ENCODE results near the gene MFSD12. TPM values are rescaled to one million over a fixed set of nuclear protein-coding genes. Genes with fewer than 3 reads are reported as not detected.

Gene MFSD12
- total and polyA plus RNA-seq, 8 donors: 32.2 to 90.2 (median 46.7) TPM

DNA sequence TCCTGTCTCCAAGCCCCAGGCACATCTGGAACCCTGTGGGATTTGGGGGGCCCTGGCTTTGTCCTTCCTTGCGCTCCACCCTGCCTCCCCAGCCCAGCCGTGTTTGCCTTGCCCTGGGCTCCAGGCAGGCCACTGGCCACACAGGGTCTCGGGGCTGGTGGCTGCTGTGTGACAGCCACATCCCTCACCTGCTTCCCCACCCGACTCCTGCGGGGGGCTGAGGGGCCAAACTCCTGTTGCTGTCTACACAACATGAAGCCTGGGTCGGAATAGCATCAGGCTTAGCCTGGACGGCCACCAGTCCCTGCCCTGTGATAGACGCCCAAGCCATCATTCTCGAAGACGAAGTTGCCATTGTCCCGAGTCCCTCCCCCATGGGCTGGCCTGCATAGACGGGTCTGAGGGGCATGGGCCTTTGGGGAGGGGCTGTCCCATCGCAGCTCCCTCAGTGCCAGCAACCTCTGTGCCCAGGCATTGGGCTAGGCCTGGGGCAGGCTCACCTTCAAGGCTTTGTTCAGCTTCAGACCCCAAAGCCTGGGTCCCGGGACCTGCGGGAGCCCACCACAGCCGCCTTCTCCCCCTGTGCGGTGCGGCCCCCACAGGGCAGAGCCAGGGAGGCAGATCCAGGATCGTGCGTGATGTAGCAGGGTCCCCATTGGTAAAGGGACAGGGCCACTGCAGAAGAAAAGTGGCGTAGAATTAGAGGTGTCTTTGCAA, 33.9 kb downstream of the MFSD12 start:
- ATAC-seq: no peak
- TF ChIP-seq, protein P1, sequence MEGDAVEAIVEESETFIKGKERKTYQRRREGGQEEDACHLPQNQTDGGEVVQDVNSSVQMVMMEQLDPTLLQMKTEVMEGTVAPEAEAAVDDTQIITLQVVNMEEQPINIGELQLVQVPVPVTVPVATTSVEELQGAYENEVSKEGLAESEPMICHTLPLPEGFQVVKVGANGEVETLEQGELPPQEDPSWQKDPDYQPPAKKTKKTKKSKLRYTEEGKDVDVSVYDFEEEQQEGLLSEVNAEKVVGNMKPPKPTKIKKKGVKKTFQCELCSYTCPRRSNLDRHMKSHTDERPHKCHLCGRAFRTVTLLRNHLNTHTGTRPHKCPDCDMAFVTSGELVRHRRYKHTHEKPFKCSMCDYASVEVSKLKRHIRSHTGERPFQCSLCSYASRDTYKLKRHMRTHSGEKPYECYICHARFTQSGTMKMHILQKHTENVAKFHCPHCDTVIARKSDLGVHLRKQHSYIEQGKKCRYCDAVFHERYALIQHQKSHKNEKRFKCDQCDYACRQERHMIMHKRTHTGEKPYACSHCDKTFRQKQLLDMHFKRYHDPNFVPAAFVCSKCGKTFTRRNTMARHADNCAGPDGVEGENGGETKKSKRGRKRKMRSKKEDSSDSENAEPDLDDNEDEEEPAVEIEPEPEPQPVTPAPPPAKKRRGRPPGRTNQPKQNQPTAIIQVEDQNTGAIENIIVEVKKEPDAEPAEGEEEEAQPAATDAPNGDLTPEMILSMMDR (IDR thresholded peaks at IDR 0.05): no peak
- no peaks in the 10 kb centered on the region for H3K4me1 ChIP-seq
- peaks cover 0 to 92% of the 10 kb centered on the region in 2 donors for H3K36me3 ChIP-seq
- no peak for DNase-seq
- intact Hi-C loops (cut with DNase I): no loop called here
- no peak overlapping the region for H3K4me3 ChIP-seq
- no peak overlapping the region for H3K27ac ChIP-seq
- H3K27me3 ChIP-seq: no peaks in the 10 kb centered on the region
- H3K9me3 ChIP-seq: no peaks in the 10 kb centered on the region

DNA sequence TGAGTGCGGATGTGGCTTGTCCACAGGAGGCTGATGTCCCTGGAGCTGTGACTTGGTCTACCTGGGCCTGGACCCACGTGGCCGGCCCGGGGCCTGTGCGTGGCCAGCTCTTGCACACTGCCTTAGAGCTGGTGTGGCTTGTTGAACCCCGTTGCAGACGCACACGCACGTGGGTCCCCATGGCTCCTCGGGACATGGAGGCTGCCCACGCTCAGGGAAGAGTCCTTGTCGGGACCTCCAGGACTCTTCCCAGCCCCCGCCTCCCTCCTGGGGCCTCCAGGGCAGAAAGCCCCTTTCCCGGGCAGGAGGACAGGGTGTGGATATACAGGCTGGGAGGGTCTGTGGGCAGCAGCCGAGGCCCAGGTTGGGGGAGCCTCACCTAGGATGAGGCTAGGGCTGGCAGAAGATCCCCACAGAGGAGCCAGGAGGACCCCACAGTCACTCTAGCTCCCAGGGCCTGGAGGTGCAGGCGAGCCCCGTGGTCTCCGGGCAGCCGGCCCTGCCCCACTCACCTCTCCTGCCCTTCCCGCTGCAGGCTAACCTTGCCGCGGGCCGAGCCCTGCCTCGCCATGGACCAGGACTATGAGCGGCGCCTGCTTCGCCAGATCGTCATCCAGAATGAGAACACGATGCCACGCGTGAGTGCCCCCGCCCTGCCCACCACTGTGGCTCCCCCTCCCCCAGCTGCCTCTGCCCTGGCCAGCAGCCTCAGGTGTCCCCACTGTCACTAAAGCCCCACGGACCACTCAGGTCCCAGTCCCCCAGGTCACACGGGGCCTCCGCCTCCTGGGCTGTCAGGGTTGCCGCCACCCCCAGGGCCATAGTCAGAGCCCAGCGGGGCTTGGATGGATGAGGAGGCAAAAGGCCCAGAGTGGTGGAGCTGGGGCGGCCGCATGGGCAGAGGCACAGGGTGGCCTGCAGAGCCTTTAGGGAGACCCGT, 34.7 kb downstream of the MFSD12 start:
- TF ChIP-seq, protein P1 (IDR thresholded peaks at IDR 0.05): no peak
- Histone ChIP-seq H3K4me3 (no peak overlapping the region), H3K36me3 (peaks cover 0 to 84% of the 10 kb centered on the region in 2 donors), H3K27me3 (no peaks in the 10 kb centered on the region), H3K4me1 (peaks cover 0 to under 1% of the 10 kb centered on the region in 2 donors), H3K9me3 (no peaks in the 10 kb centered on the region), H3K27ac (no peak overlapping the region)
- no peak for DNase-seq
- intact Hi-C loops (cut with DNase I): no loop called here
- no peak for ATAC-seq

DNA sequence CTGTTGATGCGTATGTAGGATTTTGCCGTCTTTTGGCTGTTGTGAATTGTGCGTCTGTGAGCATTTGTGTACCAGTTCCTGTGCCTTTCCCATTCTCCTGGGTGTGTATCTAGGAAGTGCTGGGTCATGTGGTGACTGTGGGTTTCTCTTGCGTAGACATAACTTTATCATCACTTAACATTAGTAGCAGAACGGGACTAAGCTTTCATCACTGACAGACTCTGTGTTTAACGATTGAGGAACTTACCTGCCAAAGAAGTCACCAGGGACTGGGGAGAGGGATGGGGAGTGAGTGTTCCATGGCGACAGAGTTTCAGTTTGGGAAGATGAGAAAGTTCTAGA, 36.3 kb downstream of the MFSD12 start:
- Histone ChIP-seq H3K36me3 (peaks cover 0 to 74% of the 10 kb centered on the region in 2 donors), H3K27me3 (no peaks in the 10 kb centered on the region), H3K4me1 (peaks cover 0 to 15% of the 10 kb centered on the region in 2 donors), H3K4me3 (no peak overlapping the region), H3K9me3 (no peaks in the 10 kb centered on the region), H3K27ac (no peak overlapping the region)
- TF ChIP-seq, protein P1 (IDR thresholded peaks at IDR 0.05): no peak
- no peak for ATAC-seq
- DNase-seq: no peak
- intact Hi-C loops (cut with DNase I): no loop called here

DNA sequence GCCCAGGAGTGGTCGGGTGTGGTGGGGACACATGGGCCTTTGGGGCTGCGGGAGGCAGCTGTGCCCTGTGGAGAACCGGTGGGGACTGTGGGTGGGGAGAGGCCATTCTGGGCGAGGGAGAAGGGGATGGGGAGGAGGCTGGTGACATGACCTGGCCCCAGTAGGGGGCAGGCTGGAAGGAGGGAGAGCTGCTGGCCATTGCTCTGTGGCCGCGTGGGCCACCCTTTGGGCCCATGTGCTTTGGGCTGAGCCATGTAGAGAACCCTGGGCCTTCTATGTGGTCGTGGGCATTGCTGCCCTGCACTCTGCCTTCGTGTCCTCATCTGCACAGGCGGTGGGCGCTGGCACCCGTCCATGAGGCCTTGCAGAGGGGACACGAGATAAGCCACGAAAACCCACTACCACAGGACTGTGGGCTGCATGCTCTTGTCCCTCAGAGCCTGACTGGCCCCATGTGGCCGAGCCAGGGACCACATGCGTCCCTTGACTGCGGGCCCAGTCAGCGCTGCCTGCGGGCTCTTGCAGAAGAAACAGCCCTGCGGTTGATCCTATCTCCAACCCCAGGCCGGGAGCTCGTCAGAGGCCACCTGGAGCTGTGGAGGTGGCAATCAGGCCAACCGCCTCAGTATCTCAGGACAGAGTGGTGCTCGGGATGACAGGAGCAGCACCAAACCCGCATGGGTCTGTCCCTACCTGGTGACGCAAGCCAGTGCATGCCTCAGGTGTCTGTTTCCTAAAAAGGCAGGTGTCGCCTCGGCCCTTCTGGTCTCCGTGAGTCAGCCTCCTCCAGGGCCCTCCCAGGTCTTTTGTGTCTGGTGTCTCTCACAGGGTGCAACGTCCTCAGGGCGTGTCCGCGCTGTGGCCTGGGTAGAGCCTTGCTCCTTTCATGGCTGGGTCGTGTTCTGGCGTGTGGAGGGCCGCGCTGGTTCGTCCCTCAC, 37.0 kb downstream of the MFSD12 start:
- H3K27ac ChIP-seq: no peak overlapping the region

More for the DNA sequence above, 37.0 kb downstream of the MFSD12 start:
- Histone ChIP-seq H3K4me1 (peaks cover 0 to 15% of the 10 kb centered on the region in 2 donors), H3K9me3 (no peaks in the 10 kb centered on the region), H3K27me3 (no peaks in the 10 kb centered on the region), H3K4me3 (no peak overlapping the region), H3K36me3 (peaks cover 0 to 68% of the 10 kb centered on the region in 2 donors)
- ATAC-seq (no peak), DNase-seq (no peak)
- TF ChIP-seq, protein P1 (IDR thresholded peaks at IDR 0.05): no peak
- intact Hi-C loops (cut with DNase I): no loop called here

Measured in left lung (tissue), 10 donors.